Activated CD8-positive, alpha-beta memory T cell treated with anti-CD3 and anti-CD28 coated beads, Interleukin-2, amount 50 U/mL, for 4 hours (primary cell): ENCODE data around the gene CFAP221.

ENCODE experiments used
- DNase-seq: peaks from one replicate; pipeline ENCODE4 v3.0.0-alpha.2; 2020

Gene CFAP221

GRCh38 chr2:119647440-119648169, 103.4 kb downstream of the CFAP221 start:
- no peak for DNase-seq

- DNase-seq, result no peak
Observed at GRCh38 chr2:119649364-119649917, 105.2 kb downstream of the CFAP221 start.

GRCh38 chr2:119650206-119650605, 106.0 kb downstream of the CFAP221 start:
- no peak for DNase-seq

GRCh38 chr2:119650846-119651370, 106.7 kb downstream of the CFAP221 start:
- no peak for DNase-seq

DNA sequence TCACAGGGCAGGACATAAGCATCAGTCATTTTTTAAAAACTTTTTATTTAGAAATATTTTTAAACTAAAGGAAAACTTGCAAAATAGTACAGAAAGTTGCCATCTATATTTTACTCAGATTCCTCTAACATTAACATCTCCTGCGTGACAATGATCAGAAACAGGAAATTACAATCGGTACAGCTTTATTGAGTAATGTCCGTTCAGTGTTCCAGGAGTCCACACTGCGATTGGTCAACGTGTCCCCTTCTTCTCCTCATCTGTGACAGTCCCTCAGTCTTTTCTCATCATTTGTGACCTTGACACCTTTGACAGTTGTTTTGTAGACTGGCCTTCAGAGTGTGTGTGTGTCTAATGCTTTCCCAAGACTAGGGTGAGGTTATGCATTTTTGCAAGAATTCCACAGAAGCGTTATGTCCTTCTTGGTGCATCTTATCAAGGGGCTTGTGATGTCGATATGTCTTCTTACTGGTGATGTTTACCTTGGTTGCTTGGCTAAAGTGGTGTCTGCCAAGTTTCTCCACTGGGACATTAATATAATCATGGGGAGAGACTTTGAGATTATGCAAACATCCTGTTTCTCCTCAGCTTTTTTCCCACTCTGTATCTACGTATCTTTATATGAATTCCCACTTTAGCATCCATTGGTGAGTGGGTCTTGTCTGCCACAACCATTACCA, 113.4 kb downstream of the CFAP221 start:
- no peak for DNase-seq

DNA sequence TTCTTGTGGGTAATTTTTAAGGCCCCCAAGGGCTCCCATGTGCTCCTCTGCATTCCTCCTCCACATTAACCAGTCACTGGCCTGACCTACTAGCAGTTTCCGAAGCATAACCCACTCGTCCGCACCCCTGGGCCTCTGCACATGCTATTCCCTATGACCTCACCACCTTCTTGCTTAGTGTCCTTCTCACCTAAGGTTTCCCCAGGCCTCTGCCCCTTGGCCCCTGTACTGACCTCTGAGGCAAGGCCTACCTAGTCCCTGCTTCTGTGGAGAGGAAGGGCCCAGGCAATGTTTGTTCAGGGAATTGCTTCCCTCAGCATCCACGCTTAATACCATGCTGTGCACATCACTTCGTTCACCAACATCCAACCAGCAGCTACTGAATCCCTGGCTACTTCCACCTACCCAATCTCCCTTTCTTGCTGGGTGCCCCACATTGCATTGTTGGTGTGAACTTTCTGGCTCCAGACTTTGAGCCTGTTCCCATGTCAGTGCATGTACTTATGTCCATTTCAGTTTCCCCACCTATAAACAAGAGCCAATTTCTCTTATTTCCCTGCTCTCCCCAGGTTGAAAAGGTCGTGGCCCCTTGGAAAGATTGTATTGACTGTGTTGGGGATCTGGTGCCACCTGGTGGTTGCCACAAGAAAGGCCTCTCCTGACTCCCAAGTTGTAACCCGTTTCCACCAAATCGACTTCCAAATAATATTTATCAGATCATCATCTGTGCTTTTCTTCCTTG, 115.5 kb downstream of the CFAP221 start:
- DNase-seq, result peak; percentile 41

DNA sequence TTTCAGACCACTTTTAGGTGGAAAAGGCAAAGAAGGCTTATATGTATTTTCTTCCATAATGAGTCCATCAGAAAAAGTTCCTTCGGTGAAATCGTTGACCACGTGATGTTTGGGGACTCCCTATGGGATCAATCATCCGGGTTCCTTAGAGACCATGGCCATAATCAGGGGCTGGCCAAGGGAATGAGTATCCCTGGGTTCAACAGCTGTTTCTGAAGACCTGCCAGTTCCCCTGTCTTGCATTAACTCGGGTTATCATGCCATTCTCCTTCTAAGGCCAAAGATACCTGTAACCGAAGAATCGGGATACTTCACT, 116.1 kb downstream of the CFAP221 start:
- DNase-seq, result no peak

GRCh38 chr2:119662297-119662696, 118.0 kb downstream of the CFAP221 start:
- no peak for DNase-seq

- DNase-seq, result no peak
Observed at GRCh38 chr2:119668546-119668945, 124.3 kb downstream of the CFAP221 start.

DNA sequence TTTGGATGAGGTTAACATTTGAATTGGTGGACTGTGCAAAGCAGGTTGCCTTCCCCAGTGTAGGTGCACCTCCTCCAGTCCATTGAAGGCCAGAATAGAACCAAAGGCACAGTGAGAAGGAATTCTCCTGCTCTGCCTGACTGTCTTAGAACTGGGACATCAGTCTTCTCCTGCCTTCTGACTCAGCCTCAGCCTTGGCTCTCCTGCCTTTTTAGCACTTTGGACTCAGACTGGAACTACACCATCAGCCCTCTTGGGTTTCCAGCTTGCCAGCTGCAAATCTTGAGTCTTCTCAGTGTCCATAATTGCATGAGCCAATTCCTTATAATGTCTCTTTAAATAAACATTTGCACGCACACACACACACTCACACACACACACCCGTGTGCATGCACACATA, 126.8 kb downstream of the CFAP221 start:
- no peak for DNase-seq

- no peak for DNase-seq
Observed at GRCh38 chr2:119671752-119672151, 127.5 kb downstream of the CFAP221 start.

DNA sequence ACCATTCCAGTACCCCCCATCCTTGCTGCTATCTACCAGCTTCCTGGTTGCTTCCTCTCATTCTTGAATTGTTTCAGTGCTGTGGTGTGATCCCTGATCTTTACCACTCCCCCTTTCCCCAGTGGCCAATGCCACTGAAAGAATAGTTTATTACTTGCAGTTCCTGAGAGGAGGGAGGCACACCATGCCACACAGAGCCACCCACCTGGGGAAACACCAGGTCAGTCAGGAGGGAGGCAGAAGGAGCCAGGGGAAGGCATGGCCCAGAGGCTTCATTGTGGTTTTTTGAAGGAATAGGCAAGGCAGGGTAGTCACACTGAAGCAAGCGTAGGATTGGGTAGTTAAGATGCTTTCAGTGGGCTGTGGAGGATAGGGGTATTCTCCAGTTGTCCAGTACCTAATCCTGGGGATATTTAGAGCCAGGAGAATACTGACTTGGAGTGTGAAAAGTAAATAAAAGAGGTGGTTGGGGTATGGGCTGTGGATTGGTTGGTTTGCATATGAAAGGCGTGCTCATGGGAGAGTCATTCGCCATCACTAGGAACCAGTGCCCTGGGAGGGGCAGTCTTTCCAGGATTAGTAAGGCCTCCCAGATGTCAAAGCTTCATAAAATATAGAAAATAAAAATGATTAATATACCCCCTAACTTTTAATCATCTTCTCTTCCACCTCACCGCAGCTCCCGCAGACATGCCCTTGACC, 128.1 kb downstream of the CFAP221 start:
- no peak for DNase-seq

- DNase-seq, result no peak
Observed at GRCh38 chr2:119673796-119674195, 129.5 kb downstream of the CFAP221 start.

- DNase-seq, result no peak
Observed at GRCh38 chr2:119674711-119675500, 130.7 kb downstream of the CFAP221 start.

DNA sequence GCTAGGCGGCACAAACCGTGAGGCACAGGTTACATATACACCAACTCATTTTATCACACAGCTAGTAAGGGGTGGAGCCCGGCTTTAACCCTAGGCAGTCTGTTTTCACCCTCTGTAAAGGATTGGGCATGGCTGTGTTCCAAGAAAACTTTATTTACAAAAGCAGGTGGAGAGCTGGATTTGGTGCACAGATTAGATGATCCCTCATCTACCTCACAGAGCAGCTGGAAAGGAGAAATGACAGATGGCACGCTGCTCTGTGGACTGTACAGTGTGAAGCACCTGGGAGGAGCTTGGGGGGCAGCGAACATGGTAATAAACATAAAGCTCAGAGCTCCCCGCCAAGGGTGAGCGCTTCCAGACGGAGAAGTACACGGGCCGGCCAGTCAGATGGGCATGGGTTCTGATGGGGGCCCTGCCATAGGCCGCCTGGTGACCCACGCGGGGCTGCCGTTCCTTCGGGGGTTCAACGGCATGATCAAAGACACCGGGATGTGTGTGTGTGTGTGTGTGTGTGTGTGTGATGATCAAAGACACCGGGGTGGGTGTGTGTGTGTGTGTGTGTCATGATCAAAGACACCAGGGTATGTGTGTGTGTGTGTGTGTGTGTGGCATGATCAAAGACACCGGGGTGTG, 133.9 kb downstream of the CFAP221 start:
- peak; percentile 31 for DNase-seq

GRCh38 chr2:119679526-119679837, 135.2 kb downstream of the CFAP221 start:
- no peak for DNase-seq

DNA sequence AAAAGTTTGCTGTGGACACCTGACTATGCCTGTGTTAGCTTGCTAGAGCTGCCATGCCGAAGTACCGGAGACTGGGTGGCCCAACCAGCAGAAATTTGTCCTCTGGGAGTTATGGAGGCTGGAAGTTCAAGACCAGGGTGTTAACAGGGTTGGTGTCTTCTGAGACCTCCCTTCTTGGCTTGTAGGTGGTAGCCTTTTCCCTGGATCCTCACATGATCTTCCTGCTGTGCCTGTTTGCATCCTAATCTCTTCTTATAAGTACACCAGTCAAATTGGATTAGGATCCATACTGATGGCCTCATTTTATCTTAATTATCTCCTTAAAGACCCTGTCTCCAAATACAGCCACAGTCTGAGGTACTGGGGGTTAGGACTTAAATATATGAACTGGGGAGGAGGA, 135.6 kb downstream of the CFAP221 start:
- no peak for DNase-seq

DNA sequence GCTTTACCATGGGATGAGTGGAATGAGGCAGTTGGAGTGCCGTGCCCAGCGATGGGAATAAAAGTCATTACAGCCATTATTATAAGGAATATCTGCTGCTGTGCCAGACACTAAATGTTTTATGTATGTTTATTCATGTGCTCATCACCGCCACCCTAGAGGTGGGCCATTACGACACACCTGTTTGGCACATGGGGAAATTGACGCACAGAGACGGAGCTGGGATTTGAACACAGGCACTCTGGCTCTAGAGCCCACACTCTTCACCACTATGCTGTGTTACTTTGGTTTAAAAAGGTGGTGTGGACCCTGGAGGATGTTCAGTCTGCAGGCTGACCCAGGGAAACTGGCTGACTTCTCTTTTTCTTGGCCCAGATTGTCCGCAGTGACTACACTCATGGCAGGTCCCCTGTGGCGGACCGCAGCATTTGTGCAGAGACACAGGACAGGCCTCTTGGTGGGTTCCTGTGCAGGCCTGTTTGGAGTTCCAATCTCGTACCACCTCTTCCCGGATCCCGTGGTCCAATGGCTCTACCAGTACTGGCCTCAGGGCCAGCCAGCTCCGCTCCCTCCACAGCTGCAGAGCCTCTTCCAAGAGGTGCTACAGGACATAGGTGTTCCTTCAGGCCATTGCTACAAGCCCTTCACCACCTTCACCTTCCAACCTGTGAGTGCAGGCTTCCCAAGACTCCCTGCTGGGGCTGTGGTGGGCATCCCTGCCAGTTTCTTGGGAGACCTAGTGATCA, 136.4 kb downstream of the CFAP221 start:
- DNase-seq, result no peak

GRCh38 chr2:119681203-119681867, 137.1 kb downstream of the CFAP221 start:
- no peak for DNase-seq

- DNase-seq, result no peak
Observed at GRCh38 chr2:119681868-119682220, 137.6 kb downstream of the CFAP221 start.
